HG03469 (cell line): ENCODE results near the gene SAMD14.
"Not testable (repeated sequence)": the region's sequence is repeated elsewhere in the genome, so short reads cannot be mapped to it uniquely, and the experiment has no call there.

ENCODE experiments used
- ATAC-seq: cut with Tn5 transposase; IDR thresholded peaks from one replicate; pipeline ENCODE4 v1.9.1; 2021; ENCODE audit warnings: mild to moderate bottlenecking, moderate library complexity, moderate number of reproducible peaks; ENCODE audit not compliant: unreplicated experiment

The SAMD14 gene

GRCh38 chr17:50079334-50080095 is 50.4 kb downstream of the SAMD14 start:
- no peak for ATAC-seq

- no peak for ATAC-seq
Measured at GRCh38 chr17:50078430-50078829, 51.5 kb downstream of the SAMD14 start.

- ATAC-seq, result no peak
Measured at GRCh38 chr17:50076591-50077235, 53.2 kb downstream of the SAMD14 start.

GRCh38 chr17:50076221-50076590 is 53.8 kb downstream of the SAMD14 start:
- ATAC-seq, result no peak

DNA sequence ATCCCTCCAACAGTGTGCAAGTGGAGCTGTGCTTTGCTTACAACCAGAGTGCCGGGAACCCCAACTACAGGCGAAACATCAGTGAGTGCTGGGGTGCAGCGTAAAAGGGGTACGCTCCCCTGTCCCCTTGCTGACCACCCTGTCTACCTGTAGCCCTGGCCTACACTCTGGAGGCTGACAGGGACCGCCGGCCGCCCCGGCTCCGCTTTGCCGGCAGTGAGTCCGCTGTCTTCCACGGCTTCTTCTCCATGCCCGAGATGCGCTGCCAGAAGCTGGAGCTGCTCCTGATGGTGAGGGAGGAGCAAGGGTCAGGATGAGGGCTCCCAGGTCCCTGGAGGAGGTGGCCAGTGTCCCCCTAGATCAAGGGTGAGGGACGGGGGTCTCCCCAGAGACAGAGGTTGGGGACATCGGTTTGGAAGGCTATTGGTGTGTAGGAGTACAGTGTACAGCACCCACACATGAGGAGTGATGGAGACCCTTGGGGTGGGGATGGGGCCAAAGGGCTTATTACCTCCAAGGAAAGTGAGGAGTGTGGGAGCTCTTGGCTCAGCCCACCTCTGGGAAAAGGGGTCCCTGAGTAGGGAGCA is 54.4 kb downstream of the SAMD14 start:
- ATAC-seq, result no peak

DNA sequence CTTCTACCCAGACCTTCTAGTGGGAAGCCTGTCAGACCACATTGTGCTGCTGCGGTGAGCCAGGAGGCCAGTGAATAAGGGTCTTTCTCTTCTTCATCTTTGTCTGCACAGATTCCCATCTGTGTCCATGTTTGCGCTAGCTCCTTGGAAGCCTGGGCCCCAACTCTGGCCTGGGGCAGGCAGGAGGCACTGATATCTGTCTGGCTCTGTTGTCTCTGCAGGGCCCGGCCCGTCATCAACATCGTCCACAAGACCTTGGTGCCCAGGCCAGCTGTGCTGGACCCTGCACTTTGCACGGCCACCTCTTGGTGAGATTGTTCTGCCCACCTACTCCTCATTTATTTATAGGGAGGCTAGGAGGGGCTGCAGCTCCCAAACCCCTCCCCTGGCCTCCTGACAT is 55.7 kb downstream of the SAMD14 start:
- no peak for ATAC-seq

GRCh38 chr17:50072925-50073324 is 57.0 kb downstream of the SAMD14 start:
- no peak for ATAC-seq

GRCh38 chr17:50072130-50072529 is 57.8 kb downstream of the SAMD14 start:
- ATAC-seq, result no peak

DNA sequence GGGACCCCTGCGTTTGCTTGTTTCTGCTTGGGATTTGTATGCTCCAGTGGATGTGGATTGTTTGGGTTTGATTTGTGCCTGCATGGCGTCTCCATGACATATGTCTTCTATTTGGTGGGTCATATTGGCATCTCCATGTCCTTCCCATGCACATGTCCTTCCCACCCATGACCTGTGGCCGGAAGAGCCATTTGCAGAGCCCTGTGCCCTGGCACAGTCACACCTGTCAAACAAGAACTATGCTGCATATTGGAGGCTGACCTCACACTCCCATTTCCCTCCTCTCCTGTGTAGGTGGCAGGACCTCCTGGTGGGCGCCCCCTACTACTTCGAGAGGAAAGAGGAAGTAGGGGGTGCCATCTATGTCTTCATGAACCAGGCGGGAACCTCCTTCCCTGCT is 58.3 kb downstream of the SAMD14 start:
- no peak for ATAC-seq

DNA sequence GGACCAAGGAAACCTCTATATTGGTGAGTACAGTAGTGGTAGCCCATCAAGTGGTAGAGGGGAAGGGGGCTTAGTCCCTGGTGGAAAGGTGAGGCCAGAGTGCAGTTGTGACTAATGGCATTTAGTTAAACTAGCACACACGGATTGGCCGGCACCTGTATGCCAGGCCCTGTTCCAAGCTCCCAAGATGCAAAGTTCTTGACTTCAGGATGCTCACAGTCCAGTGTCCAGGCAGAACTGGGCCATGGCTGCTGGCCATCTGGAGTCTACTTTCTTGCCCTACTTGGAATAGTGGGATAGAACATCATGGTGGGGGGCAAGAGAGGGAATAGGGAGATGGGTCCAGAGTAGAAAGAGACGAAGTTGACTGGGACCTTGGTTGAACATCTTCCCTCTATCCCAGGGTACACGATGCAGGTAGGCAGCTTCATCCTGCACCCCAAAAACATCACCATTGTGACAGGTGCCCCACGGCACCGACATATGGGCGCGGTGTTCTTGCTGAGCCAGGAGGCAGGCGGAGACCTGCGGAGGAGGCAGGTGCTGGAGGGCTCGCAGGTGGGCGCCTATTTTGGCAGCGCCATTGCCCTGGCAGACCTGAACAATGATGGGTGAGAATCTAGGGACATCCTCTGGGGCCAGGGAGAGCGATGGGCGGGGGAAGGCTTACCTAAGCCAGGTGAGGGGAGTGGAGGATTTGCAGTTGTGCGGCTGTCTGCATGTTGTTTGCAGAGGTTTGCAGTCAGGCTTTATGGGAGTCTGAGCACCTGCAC is 58.9 kb downstream of the SAMD14 start:
- no peak for ATAC-seq

GRCh38 chr17:50067996-50068395 is 62.0 kb downstream of the SAMD14 start:
- no peak for ATAC-seq

DNA sequence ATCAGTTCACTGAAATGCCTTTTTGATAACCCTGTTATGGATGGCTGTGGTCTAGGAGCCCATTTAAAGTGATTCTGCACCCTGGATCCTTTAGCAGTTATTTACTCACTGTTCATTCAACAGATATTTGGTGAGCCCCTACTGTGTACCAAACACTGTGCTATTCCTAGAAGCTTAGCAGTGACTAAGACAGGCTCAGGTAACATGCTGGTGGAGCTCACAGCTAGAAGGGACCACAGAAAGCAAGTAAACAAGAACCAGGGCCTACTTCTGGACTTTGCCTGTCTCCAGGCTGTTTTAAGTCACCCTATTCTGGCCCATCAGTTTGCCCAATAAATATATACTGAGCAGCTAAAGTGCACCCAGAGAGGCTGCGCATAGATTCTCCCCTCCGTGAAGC is 63.0 kb downstream of the SAMD14 start:
- no peak for ATAC-seq

DNA sequence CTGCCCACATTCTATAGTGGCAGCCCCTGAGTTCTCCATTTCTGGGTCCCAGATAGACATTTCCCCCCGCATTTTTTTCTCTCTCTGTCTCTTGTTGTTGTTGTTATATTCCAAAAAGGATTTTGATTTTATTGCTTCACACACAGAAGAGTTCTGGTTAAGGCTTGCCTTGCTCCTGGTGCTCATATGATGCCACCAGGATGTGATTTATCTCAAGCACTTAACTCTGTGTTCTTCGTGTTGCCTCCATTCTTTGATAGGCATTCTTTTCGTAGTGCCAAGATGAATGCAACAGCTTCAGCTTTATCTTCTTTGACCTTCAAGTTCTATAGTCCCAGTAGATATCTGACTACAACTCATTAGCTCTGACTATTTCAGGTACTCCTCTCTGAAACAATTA is 64.9 kb downstream of the SAMD14 start:
- no peak for ATAC-seq

- ATAC-seq, result no peak
Measured at GRCh38 chr17:50064253-50065001, 65.5 kb downstream of the SAMD14 start.

DNA sequence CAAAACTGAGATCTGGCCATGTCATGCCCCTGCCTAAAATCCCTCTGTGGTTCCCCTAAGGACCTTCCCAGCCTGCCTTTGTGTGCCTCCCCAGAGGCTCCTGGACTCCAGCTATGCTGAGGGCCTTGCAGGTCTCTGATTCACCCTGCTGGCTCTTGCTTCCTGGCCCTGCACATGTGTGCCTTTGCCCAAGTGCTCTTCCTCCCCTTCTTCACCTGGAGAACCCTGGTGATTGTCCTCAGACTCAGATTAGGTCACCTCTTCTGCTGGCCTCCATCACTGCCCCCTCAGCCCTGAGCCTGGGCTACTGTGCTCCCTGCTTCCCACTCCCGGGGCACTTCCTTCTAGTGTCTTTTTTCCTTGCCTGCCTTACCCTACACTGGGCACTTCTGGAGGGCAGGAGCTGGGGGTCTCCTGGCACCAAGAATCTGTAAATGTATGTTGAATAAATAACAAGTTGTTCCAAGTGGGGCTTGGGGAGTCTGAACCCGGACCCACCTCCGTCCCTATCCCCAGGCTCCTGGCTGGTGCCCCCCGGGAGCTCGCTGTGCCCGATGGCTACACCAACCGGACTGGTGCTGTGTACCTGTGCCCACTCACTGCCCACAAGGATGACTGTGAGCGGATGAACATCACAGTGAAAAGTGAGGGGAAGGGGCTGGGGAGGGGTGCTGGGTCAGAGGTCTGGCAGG is 66.3 kb downstream of the SAMD14 start:
- ATAC-seq, result no peak

DNA sequence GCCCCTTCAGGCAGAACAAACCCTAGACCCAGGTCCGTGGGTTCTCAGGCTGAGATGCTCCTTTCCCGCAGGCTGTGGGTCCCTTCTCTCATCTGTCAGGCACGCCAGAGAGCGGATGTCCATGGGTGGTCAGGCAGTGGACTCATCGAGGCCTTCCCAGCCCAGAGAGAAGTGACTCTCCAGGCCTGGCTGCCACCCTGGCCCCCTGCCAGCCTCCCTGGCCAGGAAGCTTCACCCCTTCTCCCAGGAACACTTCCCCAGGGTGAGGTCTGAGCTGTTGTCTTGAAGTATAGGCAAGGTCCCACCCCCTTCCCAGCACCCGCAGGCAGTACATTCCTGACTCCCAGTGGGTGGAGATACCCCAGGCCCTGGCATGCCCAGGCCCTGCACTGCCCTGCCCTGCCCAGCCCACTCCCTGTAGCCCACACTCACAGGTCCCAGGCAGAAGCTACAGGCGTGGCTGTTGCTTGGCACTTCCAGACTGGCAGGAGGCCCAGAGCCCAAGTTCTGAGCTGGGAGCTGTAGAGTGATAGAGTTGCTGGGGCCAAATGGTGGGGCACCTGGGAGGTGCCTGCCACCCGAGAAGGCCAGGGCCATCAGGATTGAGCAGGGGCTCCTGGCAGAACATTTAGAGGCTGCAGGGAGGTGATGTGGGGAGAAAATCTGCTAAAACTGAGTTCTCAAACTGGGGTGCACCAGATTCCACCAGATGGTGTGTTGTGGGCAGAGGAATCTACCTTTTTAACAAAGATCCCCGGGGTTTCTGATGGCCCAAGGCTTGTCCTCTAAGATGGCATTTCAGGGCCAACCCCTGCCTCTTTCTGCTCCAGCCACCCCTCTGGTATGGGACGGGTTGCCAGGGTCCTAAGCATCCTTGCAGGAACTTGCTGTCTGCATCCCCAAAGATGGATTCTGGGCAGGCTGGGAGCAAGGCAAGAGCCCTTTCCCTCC is 67.4 kb downstream of the SAMD14 start:
- ATAC-seq, result no peak

DNA sequence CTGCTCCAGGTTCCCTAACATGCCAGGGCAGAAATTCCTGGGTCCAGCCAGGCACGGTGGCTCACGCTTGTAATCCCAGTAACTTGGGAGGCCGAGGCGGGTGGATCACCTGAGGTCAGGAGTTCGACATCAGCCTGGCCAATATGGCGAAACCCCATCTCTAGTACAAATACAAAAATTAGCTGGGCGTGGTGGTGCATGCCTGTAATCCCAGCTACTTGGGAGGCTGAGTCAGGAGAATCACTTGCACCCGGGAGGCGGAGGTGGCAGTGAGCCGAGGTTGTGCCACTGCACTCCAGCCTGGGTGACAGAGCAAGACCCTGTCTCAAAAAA is 68.3 kb downstream of the SAMD14 start:
- ATAC-seq, result not testable (repeated sequence)

- ATAC-seq, result no peak
Measured at GRCh38 chr17:50060951-50061712, 68.8 kb downstream of the SAMD14 start.
